GM19035 (cell line): ENCODE measurements around the gene DTX1.

ENCODE experiments used
- ATAC-seq: cut with Tn5 transposase; IDR thresholded peaks from one replicate; pipeline ENCODE4 v1.9.1; 2021; ENCODE audit not compliant: unreplicated experiment

DTX1 gene

DNA sequence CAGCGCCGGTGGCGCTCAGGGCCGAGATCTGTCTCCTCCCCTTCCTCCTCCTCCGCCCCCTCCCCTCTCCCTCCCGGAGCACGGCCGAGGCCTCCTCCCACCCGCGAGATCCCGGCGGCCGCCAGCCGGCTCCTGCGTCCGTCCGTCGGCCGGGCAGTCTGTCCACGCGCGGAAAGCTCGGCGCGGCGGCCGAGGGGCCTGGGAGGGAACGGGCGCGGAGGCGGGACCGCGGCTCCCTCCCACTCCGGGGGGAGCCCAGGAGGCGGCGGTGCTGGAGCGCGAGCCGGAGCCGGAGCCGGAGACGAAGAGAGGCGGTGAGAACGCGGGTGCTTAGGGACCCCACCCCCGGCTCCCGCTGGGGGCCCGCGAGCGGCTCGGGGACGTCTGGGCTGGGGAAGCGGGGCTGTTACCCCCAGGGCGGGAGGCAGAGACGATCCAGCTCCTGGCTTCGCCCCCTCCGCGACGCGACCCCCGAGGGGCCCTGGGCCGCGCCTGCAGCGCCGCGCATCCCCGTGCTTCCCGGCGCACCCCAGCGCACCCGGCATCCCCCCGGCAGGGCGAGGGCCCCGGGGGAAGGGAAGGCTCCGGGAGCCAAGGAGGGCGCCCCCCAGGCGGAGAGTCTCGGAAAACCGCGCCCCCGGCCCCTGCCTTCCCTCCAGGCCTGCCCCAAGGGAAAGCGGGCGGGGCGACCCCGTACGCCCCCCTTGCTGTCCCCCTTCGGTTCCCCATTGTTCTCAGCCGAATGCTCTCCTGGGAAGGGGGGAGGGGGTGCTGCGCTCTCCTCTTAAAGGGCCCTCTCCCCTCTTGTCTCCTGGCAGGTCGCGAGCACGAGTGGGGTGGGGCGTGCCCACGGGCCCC lies at the start of gene DTX1:
TSS of gene DTX1 (plus strand) at position 100 of the 858 bp plus-strand sequence. CDS start 1,463 bp downstream, outside the sequence.
- no peak for ATAC-seq

DNA sequence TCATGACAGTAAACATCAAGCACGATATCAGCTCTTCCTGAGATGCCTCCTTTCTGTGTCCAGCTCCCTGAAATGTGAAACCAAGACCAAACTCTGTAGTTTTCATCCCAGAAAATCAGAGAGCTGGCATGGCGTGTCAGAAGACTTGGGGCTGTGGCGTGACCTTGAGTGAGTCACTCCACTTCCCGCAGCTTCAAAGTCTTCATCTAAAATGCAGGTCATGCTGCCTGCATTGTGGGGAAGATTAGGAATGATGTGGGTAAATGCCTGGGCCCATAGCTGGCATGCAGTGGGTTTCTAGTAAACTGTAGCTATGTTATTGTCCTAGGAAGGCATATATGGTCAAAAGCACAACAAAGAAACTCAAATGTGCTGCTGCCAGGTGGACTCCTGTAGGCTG lies 49.4 kb upstream of the DTX1 start:
- ATAC-seq: no peak

DNA sequence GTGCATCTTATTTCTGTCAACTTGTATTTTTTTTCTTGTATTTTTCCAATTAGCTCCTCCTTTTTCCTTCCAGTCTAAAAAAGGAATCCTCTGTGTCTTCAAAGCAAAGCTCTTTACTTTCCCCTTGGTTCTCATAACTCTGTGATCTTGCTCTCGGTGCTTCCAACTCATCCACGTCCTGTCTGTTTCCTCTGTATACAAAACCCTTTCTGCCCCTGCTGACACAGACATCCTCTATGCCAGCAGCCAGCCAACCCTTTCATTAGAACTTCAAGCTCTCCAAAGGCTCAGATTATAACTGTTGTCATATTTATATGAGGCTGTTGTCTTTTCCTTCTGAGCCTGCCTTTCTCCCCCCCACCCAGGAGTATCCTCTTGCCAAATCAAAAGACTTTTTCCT lies 45.8 kb upstream of the DTX1 start:
- no peak for ATAC-seq

DNA sequence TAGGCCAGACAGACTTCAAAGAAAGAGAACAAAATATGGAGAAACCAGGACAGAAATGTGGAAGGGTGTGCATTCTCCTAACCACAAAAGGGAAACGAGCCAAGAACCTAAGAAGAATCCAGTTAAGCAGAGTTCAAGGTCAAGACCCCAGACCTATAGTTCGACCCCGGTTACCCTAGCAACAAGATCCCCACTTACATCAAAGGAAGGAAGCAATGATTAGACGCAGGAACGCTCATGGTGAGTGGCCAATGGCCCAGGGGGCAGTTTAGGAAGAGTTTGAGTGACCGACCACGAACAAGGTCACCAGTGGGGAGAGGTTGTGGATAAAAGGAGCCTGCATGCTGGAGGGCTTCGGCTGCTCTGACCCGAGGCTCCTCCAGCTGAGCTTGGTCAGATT lies 42.0 kb upstream of the DTX1 start:
- no peak for ATAC-seq

DNA sequence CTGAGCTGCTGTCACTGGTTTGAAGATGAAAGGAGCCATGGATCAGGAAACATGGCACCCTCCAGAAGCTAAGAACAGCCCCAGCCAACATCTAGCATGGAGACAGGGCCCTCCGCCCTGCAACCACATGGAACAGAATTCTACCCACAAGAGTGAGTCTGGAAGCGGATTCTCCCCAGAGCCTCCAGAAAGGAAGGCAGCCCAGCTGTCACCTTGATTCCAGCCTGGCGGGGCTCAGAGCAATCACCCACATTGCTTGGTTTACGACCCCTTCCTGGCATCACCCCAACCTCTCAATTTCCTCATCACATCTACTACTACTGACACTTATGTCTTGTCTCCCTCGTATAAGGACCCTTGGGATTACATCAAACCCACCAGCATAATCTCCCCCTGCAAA lies 39.7 kb upstream of the DTX1 start:
- no peak for ATAC-seq

DNA sequence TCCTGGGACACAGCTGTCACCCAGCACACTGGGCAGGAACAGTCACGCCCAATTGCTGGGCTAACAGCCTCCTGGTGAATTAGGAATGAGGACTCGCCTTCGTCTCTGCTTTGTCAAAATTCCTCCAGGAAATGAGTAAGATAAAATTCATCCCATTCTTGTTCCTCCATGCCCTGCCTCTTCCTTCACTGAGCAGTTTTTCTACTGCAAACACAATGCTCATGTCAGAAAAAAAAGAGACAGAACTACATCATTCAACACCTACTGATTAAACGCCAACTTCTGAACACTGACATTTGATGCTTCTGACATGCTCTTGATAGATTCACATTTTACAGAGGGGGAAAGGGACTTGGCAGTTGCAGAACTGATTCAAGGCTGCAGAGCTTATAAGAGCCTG lies 37.5 kb upstream of the DTX1 start:
- ATAC-seq: no peak

DNA sequence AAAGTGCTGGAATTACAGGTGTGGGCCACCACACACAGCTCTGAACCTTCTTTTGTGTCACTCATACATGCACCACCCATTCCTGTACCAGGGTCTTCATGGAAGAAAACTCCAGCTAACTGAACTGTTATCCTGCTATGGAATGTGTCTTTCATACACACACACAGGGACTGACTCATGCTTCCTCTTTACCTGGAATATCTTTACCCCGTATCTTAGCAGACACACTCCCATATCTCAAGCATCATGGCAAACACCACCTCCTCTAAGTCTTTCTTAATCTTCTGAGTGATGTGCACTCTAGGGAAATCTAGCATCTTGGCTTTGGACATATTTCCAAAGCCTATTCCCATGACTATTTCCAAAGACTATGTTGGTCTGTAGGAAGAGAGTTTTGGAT lies 35.0 kb upstream of the DTX1 start:
- ATAC-seq: no peak

DNA sequence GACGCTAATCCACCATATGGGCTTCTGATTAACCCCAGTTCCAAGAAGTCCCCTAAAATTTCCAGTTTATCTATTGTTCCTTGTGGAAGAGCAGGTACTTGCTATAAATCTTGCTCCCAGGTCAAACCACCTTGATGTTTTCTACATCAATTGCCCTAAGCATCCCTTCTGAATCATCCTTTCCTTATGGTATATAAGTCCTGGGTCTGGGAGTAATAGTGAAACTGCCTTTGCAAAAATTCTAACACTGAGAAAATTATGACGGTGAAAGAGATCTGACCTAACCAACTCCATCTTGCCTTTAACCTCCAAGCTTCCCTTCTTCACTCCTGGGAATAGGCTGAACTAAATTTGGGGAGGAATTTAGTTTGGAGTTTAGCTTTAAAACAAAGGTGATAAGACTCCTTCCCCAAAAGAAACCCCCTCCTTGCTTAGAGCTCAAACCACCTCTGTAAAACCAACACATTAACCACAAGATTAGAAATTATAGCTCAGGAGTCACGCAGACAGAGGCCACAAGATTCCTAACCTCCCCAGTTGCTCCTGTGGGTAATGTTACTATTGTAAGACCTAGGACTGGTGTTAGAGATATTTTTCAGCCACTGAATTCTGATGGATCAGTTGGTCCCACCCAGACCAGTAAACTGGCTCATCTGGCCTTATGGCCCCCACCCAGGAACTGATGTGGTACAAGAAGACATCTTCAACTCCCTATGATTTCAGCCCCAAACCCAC lies 33.8 kb upstream of the DTX1 start:
- ATAC-seq: no peak

DNA sequence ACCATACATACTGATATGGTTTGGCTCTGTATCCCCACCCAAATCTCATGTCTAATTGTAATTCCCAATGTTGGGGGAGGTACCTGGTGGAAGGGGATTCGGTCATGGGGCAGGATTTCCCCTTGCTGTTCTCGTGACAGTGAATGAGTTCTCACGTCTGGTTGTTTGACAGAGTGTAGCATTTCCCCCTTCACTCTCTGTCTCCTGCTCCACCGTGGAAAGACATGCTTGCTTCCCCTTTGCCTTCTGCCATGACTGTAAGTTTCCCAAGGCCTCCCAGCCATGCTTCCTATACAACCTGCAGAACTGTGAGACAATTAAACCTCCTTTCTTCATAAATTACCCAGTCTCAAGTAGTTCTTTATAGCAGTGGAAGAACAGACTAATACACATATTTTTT lies 28.8 kb upstream of the DTX1 start:
- no peak for ATAC-seq

DNA sequence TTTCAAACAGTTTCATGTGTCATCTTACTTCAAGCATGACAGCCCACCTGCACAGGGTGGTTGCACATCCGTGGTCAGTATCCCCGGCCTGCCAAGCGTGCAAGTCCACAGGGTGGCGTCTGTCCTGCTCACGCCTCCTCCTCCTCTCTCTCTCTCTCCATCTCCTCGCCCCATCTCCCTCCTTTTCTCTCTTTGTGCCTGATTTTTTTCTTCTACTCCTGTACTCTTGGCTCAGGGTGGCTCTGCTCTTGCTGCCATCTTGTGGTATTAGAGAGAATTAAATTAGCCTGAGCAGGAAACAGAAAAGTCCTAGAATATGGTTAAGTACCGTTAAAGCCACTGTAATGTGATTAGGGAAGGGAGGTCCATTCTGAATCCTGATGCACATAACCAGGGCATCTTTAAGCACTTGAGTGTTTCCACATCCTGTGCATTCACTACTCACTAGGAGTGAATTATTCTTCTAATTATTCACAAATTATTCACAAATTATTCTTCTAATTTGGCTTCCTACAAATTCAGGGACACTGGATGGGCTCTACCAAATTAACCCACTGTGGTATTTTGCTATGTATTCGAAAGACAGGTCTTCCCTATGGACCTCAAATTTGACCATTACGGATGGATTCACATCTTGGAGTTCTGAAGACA lies 25.5 kb upstream of the DTX1 start:
- no peak for ATAC-seq

DNA sequence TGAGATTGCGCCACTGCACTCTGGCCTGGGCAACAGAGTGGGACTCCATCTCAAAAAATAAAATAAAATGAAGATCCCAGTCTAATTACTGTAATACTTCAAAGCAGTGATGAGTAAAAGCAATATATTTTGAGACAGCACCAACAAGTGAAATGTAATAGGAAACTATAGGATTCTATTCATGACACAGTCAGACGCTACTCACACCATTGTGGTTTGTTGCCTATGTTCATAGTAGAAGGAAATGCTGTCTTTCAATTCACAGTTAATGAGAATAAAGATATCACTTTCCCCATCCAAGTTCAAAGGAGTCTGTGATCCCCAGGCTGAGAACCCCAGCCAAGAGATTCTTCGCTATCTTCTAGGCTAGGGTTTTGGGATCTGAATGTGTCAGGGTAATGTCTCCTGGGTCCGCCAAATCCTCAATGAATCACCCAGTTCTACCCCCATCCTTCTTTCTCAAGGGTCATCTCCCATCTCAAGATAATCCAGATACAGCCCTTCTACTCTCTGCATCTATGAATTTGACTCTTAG lies 16.6 kb upstream of the DTX1 start:
- ATAC-seq: no peak

DNA sequence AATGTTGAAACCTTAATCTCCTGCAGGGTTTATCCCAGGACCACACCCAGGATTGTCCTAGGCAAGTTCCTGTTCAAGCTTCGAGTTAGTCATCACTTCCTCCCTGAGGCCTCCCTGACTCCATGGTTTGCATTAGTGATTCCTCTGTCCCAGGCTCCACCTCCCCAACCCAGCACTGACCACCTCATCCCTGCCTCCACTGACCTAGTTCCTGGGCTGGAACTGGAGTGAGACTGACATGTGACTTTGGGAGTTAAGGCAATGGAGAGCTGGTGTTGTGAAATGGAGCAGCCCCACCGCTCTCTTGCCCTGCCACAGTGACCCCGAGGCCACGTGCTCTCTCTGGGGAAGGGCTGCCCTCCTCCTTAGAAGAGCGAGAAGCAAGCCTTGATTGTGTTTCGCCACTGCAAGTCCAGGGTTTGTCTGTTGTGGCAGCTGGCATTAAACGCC lies 15.8 kb upstream of the DTX1 start:
- no peak for ATAC-seq

DNA sequence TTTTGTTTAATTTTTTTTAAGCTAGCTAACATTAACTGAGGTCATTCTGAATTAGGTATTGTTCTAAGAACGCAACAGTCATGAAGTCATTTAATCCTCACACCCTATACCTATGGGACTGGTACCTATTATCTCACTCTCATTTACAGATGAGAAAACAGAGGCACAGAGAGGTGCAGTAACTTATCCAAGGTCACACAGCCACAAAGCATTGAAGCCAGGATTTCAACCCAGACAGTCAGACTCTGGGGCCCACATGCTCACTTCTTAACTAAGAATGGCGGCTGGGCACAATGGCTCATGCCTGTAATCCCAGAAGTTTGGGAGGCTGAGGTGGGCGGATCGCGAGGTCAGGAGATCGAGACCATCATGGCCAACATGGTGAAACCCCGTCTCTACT lies 15.0 kb upstream of the DTX1 start:
- no peak for ATAC-seq

DNA sequence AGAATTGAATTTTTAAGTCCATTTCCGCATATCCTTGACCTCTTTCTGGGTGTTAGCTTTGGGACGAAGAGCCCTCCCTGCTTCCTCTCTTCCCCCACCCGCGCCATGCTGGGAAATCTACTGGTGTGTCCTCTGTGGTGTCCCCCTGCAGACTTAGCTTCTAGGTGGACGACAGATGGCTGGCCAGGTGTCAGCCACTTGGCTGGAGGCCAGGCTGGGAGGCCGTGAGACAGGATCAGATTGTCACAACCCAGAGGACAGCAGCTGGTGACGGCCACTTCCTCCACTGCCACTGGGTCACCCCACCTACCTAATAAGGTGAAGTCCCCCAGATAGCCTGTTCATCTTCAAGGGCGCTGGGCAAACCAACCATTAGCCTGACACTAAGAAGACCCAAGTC lies 13.3 kb upstream of the DTX1 start:
- ATAC-seq: no peak

DNA sequence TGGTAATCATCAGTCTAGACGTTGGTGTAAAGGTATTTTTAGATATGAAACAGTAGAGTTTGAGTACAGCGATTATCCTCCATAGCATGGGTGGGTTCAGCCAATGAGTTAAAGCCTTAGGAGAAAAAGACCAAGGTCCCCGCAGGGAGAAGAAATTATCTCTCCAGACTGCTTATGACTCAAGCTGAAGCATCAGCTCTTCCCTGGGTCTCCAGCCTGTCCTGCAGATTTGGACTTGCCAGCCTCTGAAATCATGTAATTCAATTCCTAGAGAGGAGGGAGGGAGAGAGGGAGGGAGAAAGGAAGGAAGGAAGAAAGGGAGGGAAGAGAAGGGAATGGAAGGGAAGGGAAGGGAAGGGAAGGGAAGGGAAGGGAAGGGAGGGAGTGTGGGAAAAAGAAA lies 12.0 kb upstream of the DTX1 start:
- ATAC-seq: no peak

DNA sequence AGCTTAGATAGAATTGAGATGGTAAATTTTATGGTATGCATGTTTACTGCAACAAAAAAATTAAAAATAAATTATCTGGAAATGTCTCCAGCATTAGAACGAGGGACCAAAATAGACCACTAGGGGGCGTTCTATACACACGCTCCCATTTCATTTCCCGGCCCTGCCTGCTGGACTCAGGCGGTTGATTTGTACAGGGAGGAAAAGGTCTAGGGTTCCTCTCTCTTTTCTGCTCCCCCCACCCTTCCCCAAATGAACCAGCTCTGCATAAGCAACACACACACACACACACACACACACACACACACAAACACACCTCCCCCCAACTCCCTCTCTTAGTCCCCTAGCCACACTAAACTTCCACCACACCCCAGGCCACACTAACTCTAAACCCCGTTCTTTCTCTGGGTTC lies 7.8 kb upstream of the DTX1 start:
- no peak for ATAC-seq

DNA sequence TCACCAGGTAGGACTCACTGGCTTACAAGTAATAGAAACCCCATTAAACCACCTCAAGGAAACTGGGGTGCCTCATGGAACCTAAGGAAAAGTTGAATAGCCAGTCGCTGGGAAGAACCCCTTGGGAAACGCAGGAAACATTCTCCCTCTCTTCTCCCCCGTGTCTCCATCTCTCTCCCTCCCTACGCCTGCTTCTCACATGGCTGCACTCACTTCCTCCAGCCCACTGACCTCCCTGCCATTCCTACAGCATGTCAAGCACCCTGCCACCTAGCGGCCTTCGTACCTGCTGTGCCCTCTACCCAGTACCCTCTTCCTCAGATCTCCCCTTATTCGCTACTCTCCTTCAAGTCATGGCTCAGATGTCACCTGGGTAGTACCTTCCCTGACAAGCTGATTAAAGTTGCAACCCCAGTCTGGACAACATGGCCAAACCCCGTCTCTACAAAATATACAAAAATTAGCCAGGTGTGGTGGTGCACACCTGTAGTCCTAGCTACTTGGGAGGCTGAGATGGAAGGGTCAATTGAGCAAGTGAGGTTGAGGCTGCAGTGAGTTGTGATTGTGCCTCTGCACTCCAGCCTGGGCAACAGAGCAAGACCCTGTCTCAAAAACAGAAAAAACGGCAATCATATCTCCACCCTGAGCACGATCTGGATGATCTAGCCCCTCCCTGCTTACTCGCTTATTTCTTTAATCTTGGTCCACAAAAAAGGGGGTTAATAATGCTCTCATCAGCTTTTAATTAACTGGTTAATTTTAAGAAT lies 6.4 kb upstream of the DTX1 start:
- ATAC-seq: no peak

DNA sequence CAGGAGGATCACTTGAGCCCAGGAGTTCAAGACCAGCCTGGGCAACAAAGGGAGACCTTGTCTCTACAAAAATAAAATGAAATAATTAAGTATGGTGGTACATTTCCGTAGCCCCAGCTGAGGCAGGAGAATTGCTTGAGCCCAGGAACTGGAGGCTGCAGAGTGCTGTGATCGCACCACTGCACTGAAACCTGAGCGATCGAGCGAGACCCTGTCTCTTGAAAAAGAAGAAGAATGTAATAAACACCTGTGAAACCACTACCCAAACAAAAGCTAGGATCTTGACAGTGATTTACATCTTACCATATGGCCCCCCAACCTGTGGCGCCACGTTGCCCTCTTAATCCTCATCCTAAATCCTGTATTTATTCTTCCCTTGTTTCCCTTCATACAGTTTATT lies 5.7 kb upstream of the DTX1 start:
- no peak for ATAC-seq

DNA sequence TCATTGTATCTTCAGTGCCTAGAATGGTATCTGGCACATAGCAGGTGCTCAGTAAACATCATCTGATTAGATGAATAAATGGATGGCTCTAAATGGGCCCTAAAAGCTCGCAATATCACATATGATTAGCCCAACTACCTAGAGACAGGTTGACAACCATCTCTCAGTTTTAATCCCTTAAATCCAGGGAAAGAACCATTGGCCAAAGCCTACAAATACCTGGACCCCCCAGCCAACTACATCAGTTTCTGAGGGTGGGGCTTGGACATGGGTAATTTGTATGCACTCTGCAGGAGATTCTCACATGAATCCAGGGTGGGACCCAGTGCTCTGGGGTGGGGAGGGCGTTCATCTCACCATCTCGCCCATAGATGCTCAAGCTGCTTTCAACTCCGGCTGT lies 4.8 kb upstream of the DTX1 start:
- no peak for ATAC-seq

DNA sequence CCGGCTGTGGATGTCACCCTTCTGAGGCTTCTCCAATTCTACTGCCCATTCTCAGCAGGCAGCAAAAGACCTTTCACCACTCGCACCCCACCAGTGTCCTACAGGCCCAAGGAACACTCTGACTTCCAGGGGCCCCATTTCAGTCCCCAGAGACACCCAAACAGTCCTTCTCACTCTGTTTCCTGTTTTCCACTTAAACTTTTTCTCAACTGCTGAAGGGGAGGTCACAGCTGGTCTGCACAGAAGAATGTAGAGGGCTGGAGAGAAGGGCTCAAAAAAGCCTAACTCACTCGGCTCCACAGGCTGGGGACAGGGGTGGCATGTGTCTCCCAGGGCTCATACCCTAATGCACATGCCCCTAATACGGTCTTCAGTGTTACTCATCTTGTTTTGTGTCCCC lies 4.2 kb upstream of the DTX1 start:
- no peak for ATAC-seq

DNA sequence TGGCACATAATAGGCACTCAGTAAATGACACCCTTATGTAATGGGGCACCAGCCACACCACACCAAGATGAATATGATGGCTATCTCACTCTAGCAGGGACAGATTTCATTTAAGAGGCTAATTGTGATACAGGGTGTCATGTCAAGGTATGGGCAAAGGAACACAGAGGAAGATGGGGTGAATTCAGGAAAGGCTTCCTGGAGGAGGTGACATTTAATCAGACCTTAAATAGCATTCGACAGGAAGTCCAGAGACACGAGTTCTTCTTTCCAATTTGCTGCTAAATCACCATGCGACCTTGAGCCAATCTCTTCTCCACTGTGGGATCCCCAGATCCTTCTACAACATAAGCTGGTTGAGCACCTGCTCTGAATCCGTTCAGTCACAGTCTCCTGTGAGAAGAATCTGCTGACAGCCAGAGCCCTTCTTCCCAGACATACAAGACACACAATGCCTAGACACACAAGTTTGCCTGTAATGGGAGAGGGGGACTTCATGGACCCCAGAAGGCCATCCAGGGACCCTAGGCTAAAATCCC lies 1.5 kb upstream of the DTX1 start:
- no peak for ATAC-seq
